ENCODE results near the gene SYK. TPM values are rescaled to one million over a fixed set of nuclear protein-coding genes. Genes with fewer than 3 reads are reported as not detected.
A peak's percentile ranks its signal among the peaks of the same experiment; 100 is the strongest.
"Not testable (repeated sequence)": the region's sequence is repeated elsewhere in the genome, so short reads cannot be mapped to it uniquely, and the experiment has no call there.

The SYK gene
- total RNA-seq = 42.9 TPM

GRCh38 chr9:90801241-90801972 lies at the start of gene SYK:
Gene SYK (plus strand): TSS chr9:90801819. CDS start chr9:90843899, 42,080 bp downstream.
- DNase-seq (ENCODE audit: low spot score) = peak; percentile 40

DNA sequence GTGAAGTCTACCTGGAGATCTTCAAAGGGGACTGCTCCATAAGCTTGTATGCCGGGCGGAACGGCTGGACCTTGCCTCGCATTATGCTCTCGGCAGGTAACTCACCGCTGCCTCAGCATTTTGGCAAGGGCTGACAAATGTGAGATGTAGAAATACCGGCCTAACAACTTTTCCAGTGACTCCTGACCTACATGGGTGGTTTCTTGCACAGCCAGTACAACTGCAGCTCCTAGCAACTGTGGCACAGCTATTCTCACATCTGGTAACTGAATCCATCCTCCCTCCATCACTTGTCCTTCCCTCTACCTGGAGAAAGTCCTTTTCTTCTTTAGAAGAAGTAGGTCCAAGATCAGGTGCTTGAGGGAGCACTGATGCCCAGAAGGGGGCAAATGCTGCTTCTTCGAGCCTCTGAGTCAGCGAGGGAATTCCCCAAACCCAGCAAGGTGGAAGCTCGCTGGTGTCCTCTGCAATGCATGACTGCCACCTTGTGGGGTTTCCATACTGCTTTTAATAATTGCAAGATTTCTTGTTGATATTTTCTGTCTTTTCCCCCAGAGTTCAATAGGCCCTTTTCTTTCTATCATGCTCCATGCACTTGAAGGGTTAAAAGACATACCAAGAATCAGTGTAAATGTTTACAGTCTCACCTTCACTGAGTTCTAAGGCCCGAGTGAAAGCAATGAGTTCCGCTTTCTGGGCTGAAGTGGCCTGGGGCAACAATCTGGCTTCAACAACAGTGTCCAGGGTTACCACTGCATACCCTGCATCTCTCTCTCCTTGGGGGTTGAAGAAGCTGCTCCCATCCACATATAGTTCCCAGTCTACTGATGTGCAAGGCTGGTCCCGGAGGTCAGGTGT lies 45.9 kb upstream of the SYK start:
- peak; percentile 73 for DNase-seq (ENCODE audit: low spot score)

- not testable (repeated sequence) for DNase-seq (ENCODE audit: low spot score)
Measured at GRCh38 chr9:90760577-90760976, 41.0 kb upstream of the SYK start.

DNA sequence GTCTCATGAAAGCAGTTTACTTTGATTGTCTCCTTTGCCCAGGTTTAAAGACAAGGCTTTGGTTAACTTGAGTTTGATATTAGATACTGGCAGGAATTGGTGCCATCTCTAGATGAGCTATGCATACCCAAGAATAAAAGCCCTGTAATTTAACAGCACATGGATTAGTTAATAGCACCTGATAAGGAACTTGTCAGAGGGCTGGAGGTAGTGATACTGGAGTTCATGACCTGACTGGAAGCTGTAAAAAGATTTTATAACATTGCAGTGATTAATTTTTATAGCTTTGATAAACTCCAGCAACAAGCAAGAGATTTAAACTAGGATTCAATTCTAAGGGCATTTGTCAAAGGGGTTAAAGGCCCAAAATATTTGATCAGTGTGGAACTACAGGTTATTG lies 34.9 kb upstream of the SYK start:
- no peak for DNase-seq (ENCODE audit: low spot score)

DNA sequence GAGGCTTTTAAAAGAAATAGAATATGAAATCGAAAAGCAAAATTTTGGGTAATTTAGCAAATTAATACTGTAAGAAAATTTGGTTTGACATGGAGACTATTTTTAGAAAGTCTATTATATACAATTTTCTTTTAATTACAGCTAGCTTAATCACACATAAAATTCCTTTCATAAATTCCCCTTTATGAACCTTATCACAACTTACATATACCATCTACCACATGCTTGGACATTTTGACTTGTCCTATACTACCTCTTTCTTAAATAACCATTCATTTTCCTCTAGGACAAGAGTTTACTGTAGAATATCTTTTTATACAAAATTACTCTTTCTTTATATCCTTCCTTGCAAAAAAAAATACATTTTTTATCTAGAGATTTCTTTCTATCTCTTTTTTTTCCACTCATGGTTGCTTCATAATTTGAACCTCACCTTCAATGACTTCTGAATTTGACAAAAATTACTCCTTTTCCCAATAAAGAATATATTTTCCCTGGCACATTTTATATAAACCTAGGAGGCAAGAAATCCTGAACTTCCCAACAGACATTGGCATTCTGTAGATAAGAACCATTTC lies 34.0 kb upstream of the SYK start:
- DNase-seq (ENCODE audit: low spot score) = no peak

- no peak for DNase-seq (ENCODE audit: low spot score)
Measured at GRCh38 chr9:90770182-90770738, 31.4 kb upstream of the SYK start.

GRCh38 chr9:90770927-90771326 lies 30.7 kb upstream of the SYK start:
- no peak for DNase-seq (ENCODE audit: low spot score)

- no peak for DNase-seq (ENCODE audit: low spot score)
Measured at GRCh38 chr9:90772386-90772785, 29.2 kb upstream of the SYK start.

GRCh38 chr9:90773617-90774016 lies 28.0 kb upstream of the SYK start:
- DNase-seq (ENCODE audit: low spot score) = no peak

DNA sequence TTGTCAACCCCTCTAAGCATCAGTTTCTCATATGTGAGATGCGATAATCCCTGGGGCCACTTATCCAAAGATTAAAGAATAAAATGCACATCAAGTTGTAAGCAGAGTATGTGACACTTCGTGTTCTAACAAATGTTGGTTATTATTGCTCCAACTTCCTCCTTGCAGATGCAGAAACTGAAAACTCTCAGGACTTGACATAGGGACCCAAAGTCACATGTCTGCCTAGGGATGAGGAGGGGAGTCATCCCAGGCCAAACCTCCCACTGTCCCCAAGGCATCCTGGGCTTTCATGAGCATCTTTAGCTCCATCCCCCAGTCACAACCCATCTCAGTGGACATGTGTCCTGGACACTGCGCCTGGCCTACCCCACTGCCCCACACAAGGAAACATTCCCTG lies 27.5 kb upstream of the SYK start:
- no peak for DNase-seq (ENCODE audit: low spot score)

DNA sequence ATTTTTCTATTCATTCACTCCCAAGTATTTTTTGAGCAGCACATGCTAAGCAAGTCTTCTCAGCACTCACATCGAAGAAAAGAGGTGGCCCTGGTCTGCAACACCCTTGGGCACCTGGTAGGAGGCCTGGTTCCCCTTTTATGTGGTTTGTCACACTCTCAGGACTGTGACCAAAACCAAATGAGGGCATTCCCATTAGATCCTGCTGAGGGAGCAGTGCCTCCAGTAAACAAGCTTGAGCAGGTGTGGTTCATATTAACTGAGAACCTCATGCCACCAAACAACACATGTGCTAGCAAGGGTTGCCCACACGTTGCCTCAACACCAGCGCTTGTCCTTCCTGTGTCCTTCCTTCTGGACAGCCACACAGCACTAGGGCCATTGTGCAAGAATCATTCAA lies 26.9 kb upstream of the SYK start:
- no peak for DNase-seq (ENCODE audit: low spot score)

- no peak for DNase-seq (ENCODE audit: low spot score)
Measured at GRCh38 chr9:90775657-90776056, 26.0 kb upstream of the SYK start.

DNA sequence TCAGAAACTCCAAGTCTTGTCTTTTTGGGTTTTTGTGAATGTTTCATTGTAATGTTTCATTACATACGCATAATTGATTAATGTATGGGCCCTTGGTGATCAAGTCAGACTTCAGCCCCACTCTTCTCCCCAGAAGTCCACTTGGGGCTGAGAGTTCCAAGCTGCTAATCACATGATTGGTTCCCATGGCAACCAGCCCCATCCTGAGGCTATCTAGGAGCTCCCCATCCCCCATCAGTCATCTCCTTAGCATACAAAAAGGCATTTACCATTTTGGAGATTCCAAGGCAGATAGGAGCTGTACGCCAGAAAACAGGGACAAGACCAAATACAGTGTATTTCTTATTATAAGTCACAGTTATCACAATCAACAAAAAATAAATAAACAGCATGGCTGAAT lies 22.9 kb upstream of the SYK start:
- DNase-seq (ENCODE audit: low spot score) = no peak

- DNase-seq (ENCODE audit: low spot score) = no peak
Measured at GRCh38 chr9:90783552-90783951, 18.1 kb upstream of the SYK start.

DNA sequence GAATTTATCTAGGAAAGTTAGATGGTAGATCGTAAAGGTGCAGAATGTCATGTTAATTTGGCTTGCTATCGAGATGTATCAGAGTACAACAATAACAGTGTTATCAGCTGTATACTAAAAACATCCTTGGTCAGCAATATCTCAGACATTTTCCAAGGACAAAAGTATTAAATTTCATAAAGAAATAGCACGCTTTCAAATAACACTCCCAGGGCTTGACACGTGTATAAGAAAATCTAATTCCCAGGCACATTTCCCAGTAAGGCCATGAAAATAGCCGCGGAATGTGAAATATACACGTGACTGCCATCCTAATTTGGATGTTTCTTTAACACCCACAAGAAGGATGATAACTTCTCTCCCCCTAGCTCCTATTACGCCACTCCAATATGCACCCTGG lies 17.7 kb upstream of the SYK start:
- no peak for DNase-seq (ENCODE audit: low spot score)

GRCh38 chr9:90787771-90788460 lies 13.7 kb upstream of the SYK start:
- no peak for DNase-seq (ENCODE audit: low spot score)

GRCh38 chr9:90788527-90788926 lies 13.1 kb upstream of the SYK start:
- DNase-seq (ENCODE audit: low spot score) = not testable (repeated sequence)

- DNase-seq (ENCODE audit: low spot score) = no peak
Measured at GRCh38 chr9:90789408-90789807, 12.2 kb upstream of the SYK start.

- DNase-seq (ENCODE audit: low spot score) = no peak
Measured at GRCh38 chr9:90789862-90790261, 11.8 kb upstream of the SYK start.

DNA sequence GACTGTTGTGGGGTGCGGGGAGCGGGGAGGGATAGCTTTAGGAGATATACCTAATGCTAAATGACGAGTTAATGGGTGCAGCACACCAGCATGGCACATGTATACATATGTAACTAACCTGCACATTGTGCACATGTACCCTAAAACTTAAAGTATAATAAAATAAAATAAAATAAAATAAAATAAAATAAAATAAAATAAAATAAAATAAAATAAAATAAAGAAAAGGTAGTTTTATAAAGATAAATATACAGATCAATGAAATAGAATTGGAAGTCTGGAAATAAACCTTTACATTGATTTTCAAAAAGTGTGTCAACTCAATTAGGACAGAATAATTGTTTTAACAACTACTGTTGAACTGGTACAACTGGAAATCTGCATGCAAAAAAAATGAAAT lies 8.6 kb upstream of the SYK start:
- DNase-seq (ENCODE audit: low spot score) = not testable (repeated sequence)

DNA sequence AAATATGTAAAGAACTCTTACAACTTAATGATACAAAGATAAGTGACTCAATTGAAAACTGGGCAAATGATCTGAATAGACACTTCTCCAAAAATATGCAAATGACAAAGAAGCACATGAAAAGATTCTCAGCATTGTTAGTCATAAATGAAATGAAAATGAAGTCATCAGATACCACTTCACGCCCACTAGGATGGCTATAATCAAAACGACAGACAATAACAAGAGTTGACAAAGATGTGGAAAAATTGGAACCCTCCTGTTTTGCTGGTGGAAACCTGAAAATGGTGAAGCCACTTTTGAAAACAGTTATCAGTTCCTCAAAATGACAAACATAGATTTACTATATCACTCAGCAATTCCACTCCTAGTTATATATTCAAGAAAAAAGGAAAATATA lies 7.9 kb upstream of the SYK start:
- no peak for DNase-seq (ENCODE audit: low spot score)

DNA sequence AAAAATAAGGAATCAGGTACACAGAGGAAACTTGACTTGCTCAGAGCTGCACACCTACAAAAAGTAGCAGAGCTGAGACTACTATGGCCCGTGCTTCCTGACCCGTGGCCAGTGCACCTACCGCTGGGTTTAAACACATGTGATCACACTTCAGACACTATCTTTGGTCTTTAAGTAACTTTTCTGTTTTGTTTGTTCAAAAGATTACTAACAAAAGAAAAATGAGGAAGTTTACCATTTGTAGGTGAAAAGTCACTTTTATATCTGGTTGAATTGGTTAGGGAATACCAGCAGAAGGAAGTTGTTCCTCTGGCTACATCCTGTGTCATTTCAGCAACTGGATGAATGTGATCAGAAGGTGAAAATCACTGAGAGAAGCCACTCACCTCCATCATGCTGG lies 6.5 kb upstream of the SYK start:
- no peak for DNase-seq (ENCODE audit: low spot score)

Measured in mucosa of gallbladder (tissue), 1 donor.